Fibroblast of villous mesenchyme (primary cell): ENCODE measurements around the gene GNG11. TPM values are rescaled to one million over a fixed set of nuclear protein-coding genes. Genes with fewer than 3 reads are reported as not detected.

Experiments
- DNase-seq: peaks from one replicate; pipeline ENCODE4 v3.0.0-alpha.2; 2010; ENCODE audit warnings: low read depth
- H3K4me3 ChIP-seq: 2 replicates; pipeline ENCODE4 v1.5.1; 2011; ENCODE audit warnings: low read depth, mild to moderate bottlenecking, low read length
- small RNA-seq: library from RNA; depleted of rRNA; stranded (forward); fragments of <200 nt; gene quantifications from one replicate; pipeline ENCODE3, GENCODE V24; 2012
- total RNA-seq: library from RNA; depleted of rRNA; stranded (reverse); fragments of >200 nt; gene quantifications from 2 replicates; pipeline ENCODE4 v1.2.3, GENCODE V29; 2012
- TF ChIP-seq, protein P1 (sequence below): IDR thresholded peaks from 2 replicates; pipeline ENCODE4 v1.5.1; 2012; ENCODE audit warnings: low read depth, mild to moderate bottlenecking, low read length; ENCODE audit not compliant: insufficient read depth

Gene GNG11
- total RNA-seq, 1 donor, result 67.4 TPM

DNA sequence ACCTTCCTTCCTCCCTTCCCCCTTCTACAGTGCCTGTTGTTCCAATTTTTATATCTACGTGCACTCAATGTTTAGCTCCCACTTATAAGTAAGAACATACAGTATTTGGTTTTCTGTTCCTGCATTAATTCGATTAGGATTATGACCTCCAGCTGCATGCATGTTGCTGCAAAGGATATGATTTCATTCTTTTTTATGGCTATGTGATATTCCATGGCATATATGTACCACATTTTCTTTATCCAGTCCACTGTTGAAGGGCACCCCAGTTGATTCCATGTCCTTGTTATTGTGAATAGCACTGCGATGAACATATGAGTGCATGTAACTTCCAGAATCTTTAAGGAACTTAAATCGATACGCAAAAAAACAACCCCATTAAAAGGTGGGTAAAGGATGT, 42.7 kb downstream of the GNG11 start:
- DNase-seq, result no peak
- TF ChIP-seq, protein P1, sequence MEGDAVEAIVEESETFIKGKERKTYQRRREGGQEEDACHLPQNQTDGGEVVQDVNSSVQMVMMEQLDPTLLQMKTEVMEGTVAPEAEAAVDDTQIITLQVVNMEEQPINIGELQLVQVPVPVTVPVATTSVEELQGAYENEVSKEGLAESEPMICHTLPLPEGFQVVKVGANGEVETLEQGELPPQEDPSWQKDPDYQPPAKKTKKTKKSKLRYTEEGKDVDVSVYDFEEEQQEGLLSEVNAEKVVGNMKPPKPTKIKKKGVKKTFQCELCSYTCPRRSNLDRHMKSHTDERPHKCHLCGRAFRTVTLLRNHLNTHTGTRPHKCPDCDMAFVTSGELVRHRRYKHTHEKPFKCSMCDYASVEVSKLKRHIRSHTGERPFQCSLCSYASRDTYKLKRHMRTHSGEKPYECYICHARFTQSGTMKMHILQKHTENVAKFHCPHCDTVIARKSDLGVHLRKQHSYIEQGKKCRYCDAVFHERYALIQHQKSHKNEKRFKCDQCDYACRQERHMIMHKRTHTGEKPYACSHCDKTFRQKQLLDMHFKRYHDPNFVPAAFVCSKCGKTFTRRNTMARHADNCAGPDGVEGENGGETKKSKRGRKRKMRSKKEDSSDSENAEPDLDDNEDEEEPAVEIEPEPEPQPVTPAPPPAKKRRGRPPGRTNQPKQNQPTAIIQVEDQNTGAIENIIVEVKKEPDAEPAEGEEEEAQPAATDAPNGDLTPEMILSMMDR, result no peak
- no peak overlapping the region for H3K4me3 ChIP-seq

DNA sequence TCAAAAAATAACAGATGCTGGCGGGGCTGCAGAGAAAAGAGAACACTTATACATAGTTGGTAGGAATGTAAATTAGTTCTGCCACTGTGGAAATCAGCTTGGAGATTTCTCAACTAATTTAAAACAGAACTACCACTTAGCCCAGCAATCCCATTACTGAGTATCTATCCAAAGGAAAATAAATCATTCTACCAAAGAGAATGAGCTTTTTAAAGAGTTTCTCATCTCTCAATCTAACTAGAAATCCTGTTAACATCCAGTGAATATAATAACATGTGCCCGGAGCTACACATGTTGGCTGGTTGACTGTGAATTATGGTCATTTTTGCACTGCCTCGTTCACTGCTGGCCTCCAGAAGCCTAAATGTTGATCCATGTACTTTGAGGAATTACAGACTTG, 43.3 kb downstream of the GNG11 start:
- TF ChIP-seq, protein P1, result no peak
- no peak overlapping the region for H3K4me3 ChIP-seq
- no peak for DNase-seq

DNA sequence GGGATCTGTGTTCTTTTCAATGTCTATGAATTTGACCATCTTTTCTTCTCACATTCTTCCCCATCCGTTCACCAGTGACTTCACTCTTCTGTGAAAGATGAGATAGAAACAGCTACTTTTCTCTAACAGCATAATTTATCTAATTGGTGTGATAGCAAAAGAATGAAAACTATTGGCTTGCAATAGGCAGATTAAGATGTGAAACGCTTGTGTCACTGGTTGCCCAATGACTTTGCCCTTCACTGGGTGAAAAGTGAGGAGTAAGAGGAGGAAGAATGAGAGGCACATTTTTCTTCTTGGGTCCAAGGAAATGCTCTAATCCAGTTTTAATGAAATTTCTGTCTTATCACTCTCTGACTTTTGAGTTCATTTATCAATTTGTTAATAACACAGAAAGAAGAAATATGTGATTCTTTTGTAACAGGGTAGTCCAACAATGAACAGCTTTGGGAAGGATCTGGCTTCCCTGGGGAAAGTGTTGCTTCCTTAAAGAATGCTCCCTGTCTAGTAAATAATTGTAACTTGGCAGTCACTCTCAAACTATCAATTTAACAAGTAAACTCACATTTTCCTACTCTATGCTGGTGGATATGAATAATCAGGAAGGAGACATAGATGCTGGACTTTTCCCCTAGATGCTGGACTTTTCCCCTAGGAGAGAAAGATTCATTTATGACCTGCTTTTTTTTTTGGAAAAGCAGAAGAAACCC, 47.5 kb downstream of the GNG11 start:
- no peak for DNase-seq
- no peak overlapping the region for H3K4me3 ChIP-seq
- TF ChIP-seq, protein P1, result no peak

DNA sequence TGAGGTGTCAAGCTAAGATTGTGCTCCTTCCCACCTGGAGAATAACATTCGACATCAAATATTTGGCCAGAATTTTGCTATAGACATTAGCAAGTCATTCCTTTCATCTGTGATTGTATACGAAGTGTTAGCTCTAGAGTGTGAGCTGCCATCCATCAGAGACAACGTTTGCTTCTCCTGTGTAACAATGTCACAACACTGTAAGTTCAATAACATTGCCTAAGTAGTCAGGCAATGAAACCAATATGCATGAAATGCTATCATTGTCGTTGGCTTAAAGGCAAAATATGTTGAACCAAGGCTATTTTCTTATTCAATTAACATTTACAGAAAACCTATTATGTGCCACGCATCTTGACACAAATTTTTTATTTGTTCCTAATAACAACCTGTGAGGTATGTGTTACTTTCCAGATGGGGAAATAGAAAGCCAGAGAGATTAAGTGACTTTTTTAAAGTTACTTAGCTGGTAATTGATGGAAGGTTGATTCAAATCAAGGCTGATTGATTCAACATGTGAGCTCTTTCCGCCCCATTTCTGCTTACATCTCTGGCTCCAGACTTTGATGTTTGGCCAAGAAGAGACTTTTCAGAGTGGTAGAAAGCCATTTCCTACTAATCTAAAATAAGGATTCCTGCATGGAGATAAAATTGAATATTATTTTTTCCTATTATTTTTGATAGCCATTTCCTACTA, 50.6 kb downstream of the GNG11 start:
- TF ChIP-seq, protein P1, result no peak
- no peak for DNase-seq
- no peak overlapping the region for H3K4me3 ChIP-seq

DNA sequence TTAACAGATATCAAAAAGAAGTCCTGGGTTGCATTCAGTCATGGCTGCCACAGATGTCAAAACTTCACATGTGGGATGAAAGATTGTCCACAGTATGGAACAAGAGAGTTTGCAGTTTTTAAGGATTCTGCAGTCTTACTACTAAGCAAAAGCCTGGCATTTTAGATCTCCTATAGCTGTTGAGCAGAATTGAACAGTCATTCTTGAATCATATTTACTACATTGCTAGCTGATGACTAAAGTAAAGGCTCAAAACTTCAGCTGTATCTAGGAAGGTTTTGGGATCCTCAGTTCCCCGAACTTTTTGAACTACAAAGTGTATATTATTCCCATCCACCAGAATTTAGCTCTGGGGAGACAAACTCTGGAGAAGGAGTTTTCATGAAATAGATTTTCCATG, 51.6 kb downstream of the GNG11 start:
- no peak for DNase-seq
- H3K4me3 ChIP-seq, result no peak overlapping the region

DNA sequence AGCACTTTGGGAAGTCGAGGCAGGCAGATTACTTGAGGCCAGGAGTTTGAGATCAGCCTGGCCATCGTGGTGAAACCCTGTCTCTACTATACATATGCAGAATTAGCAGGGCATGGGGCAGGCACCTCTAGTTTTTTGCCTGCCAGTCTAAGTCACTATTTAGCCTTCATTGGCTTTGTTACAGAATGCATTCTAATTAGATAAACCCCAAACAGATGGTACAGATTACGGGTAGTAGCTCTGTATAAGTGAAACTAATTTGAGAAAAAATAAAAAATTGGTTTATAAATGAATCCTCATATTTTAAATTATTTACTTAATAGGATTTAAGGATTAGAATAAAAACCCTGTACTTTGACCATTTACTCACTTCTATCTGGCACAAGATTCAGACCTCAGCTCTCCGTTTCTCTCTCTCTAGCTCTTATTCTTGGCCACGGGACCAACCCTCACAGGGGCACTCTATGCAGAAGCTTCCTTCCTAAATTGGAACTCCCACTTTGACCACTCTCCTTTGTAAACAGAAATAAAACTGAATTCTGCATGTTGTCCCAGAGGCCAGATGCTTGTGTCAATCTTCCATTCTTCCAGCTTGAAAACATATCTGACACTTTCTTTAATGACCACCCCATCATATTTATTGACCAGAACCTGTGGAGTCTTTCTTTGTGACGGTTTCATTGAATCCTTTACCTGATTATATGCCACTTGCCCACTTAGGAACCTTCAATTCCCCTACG, 55.8 kb downstream of the GNG11 start:
- TF ChIP-seq, protein P1, result no peak
- no peak overlapping the region for H3K4me3 ChIP-seq
- no peak for DNase-seq

More for the DNA sequence above, 51.6 kb downstream of the GNG11 start:
- TF ChIP-seq, protein P1, result no peak

Small RNAs within 50 kb of the gene (small RNA-seq; reads per million reads assigned to genes)
- gene AC002076.2, result not detected

Other genes starting within 250 kb of the GNG11 start
- gene TFPI2, start 31.0 kb upstream of the GNG11 start, total RNA-seq, result 140 and 218 TPM in 2 replicates
- not detected in 2 replicates for gene GNGT1, start 15.2 kb upstream of the GNG11 start, total RNA-seq
- 21.6 and 44.5 TPM in 2 replicates for gene BET1, start 82.6 kb downstream of the GNG11 start, total RNA-seq